Iris pigment epithelial cell (primary cell): ENCODE data around the gene EMSY.

Experiments
- DNase-seq: peaks from one replicate; pipeline ENCODE4 v3.0.0-alpha.2; 2011; ENCODE audit warnings: low read depth

Gene EMSY

DNA sequence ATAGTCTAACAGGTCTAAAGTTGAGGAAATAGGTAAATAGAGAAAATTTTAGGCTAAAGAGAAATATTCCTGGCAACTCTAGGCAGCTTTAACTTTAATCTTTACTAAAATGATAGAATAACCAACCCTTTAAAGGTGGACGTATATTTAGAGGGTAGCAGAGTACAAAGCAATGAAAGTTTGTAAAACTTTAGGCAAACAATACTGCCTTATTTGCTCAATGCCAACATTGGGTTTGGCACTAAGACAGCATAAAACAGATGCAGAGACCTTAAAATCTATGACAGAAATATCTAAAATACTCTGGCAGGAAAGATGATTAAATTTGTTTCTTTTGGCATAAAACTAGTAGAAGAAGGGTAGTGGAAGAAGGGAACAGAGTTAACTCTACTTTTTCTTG, 70.7 kb downstream of the EMSY start:
- DNase-seq = no peak

DNA sequence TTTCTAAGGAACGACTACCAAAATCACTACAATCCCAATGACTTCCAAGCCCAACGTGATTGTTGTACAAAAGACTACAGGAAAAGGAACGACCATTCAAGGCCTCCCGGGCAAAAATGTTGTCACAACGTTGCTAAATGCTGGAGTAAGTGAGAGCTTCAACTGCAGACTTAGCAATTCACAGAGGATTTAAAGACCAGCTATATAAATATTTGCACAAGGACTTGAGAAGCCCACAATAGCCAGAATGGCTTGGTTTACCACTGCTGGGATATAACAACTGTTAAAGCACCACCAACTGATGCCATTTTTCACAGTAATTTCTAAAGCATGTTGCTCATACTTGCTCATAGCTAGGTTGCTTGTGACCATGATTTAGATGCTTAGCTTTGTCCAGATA, 78.3 kb downstream of the EMSY start:
- no peak for DNase-seq

DNA sequence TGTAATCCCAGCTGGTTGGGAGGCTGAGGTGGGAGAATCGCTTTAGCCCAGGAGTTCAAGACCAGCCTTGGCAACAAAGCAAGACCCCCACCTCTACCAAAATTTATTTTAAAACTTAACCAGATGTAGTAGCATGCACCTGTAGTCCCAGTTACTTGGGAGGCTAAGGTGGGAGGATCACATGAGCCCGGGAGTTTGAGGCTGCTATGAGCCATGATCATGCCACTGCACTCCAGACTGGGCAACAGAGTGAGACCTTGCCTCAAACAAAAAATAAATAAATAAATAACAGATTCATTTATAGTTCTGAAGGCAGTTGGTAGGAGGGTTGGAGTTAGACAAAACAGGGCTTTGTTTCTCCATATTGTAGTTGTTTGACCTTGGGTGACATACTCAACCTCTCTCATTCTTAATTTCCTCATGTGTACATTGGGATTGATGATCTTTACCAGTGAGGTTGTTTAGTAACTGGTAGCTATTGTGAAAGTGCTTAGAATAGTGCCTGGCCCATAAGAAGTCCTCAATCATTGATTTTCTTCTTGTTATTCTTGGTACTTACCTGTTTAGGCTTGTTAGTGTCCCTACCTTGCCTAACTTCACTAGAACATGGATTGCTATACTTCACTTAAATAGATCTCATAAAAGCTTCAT, 79.1 kb downstream of the EMSY start:
- DNase-seq = no peak

DNA sequence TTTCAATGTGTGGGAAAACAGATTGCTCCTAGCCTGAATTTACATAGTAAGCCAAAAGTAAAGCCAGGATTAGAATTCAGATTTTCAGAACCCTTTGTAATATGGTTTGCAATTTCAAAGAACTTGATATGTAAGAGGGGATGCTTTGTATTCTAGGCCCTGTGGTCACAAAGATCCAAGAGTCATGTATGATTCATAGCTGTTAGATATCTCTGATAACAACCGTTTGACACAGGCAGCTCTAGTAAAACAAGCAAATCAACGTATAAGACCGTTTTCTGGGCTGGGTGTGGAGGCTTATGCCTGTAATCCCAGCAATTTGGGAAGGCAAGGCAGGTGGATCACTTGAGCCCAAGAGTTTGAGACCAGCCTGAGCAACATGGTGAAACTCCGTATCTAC, 79.6 kb downstream of the EMSY start:
- DNase-seq = peak; percentile 59

DNA sequence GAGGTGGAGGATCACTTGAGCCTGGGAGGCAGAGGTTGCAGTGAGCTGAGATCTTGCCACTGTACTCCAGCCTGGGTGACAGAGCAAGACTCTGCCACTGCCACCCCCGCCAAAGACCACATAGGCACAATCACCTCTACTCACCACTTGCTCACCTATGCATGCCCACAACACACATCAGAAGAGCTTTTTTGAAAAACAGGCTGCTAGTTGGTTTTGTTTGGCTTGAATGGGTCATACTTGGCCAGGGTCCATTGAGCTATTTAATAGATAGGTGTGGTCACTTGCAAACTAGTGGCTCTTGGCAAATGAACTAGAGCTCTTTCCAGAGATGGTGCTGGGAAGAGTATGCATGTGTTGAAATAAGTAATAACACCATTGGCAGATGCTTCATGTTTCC, 80.1 kb downstream of the EMSY start:
- DNase-seq = peak; percentile 28

DNA sequence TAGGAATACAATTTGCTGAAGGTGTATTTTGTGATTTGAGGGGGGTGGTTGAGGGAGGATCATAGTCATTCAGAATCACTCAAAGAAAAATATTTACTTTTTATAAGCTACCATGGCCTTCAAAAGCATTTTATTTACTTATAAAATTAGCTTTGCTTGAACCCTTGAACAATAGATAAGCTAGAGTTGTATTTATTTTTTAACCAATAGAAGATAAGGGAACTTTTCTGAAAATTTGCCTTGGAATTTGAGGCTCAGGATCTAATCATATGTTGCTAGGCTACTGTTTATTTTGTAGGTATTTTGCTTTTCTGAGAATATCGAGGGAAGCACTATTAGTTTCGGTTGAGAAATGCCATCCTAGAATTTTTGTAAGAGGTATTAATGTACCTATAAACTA, 82.1 kb downstream of the EMSY start:
- no peak for DNase-seq

DNA sequence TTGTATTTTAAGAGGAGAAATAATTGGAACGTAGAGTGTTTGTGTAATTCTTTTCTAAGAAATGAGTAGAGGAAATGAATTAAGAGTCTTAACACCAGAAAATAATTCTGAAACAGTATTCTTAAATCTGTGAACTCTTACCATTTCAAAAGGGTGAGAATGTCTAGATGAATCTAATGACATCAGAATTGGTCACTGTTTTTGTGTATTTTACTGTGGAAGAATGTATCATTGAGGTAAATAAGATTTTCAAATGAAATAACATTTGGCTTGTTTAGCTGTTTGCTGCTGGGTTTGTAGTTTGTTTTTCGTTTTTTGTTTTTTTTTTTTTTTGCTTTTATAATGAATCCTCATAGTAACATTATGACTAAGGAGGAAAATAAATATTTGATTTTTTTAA, 97.6 kb downstream of the EMSY start:
- no peak for DNase-seq

DNA sequence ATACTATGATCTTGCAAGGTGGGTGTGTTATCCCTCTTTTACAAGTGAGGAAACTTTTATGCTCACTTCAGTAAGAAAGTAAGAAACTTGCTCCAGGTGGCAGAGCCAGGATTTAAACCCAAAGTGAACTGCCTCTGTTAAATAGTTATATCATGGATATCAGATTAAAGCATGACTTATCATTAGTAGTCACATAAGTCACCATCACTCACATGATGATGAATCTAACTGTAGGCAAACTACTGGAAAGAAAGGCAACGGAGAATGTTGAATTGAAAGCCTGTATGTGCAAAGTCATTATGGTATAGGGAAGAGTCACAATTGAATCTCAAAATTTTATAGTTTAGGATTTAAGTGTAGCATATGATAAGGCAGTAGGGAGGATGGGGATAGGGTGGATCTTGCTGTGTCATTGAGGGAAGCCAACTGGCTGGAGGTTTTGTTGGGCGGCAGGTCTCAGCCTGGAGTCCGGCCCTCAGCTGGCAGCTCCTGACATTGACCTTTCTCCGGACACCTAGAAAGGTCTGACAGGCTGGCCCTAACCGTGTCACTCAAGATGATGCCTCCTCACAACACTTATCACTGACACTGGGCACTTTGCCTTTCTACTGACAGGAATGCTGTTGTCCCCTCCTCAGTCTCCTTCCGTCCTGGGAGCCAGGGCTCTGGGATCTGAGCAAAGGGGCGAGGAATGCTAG, 98.3 kb downstream of the EMSY start:
- DNase-seq = no peak

DNA sequence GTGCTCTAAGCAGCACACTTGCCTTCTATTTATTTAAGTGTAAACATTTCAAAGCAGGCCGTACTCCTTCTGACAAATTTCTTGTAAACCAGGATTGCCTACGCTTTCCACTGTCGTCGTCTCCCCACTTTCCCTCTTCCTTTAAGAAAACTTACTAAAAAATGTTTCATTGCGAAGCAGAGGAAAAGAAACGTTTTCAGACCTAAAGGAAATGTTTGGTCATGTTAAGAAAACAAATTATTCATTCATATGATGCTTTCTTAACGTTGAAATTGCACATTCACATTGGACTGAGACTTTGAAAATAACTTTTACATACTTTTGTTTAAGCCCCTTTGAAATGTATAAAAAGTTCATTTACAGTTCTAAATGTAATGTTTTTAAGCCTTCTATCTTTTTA, 106.0 kb downstream of the EMSY start:
- no peak for DNase-seq

DNA sequence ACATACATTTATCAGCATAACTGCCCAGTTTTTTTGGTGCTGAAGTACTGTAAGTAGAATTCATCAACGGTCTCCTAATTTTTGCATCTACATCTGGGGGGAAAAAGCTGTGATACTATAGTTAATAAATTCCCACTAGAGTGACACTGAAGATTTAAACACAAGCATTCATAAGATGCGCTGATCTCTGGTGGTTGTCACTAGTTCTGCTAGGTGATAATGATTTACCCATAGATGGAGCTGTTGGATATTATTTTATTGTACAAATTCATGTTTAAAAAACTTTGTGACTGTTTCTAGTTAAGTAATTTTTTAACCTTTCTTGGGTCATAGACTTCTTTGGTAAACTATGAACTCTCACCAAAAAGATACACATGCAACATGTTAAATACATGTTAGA, 106.6 kb downstream of the EMSY start:
- DNase-seq = no peak

DNA sequence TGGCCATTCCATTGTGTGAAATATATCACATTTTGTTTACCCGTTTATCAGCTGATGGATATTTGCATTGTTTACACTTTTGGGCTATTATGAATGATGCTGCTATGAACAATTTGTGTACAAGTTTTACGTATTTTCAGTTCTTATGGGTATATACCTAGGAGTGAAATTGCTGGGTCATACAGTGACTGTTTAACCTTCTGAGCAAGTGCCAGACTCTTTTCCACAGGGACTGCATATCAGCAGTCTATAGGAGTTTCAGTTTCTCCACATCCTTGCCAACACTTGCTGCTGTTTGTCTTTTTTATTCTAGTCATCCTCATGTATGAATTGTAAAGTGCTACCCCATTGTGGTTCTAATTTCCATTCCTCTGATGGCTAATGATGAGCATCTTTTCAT, 108.2 kb downstream of the EMSY start:
- DNase-seq = no peak

DNA sequence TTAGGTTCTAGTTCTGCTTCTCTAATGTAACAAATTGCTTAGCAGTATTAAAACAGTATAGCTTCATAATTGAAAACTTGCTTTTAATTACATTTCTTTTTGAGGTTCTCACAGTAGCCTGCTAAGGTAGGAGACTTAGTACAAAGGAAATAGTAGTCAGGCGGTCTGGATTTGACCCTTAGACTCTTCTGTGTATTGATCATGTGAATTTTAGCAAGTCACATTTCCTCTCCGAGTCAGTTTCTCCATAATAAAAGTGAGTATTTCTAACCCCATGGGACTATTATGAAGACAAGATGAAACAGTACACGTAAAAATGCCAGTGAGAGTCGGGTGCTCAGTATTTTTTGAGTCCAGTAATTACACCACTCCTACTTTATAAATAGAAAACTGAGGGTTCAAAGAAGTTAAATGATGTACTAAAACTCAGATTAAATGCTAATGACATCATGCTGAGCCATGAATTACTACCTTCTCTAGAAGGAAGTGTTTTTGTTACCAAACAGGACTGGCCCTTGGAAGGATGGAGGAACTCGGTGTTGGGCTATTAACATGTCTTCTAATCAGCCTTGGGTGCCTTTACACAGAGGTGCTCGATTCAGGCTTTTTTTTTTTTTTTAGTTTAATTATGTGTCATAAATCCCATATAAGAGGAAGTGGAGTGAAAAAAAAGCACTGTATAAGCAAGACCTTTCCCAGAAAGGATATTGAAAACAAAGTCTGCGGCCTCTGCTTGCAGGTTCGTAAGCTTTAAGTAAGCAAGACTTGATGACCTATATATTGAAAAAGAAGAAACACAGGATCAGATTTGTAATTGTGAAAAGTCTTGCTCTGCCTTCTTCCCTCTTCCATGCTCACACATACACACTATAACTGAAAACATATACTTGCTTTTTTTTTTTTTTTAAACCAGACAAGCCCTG, 109.0 kb downstream of the EMSY start:
- no peak for DNase-seq

DNA sequence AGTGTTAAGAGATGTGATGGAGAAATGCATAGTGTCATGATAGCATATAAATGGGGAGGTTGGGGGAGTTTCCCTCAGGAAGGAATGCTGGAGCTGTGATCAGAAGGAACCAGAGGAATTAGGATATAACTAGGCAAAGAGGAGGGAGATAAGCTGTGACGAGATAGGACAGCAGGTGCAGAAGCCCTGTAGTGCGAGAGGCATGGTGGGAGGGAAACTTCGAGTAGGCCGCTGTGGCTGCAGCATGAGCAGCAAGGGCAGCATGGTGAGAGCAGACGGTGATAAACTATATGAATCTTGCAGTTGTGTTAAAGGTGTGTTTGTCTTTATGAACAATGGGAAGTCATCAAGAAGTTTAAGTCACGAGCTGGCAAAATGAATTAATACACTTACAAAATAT, 109.9 kb downstream of the EMSY start:
- no peak for DNase-seq

DNA sequence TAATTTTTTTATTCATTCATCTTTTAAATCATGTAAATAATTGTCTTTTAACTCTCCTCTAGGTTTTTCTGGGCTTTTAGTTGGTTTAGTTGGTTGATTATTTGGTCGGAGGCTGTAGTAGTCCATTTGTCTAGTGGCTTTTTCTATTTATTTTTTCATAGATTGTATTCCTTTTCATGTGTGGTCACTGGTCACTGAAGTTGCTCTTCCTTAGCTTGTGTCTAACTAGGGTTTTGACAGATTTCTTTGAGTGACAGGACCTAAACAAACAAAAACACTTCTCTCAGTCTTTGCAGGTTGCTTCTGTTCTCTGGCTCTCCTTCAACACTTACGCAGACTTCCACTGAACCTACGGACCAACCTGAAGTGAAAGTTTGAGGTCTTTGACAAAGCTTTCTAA, 112.6 kb downstream of the EMSY start:
- DNase-seq = no peak

DNA sequence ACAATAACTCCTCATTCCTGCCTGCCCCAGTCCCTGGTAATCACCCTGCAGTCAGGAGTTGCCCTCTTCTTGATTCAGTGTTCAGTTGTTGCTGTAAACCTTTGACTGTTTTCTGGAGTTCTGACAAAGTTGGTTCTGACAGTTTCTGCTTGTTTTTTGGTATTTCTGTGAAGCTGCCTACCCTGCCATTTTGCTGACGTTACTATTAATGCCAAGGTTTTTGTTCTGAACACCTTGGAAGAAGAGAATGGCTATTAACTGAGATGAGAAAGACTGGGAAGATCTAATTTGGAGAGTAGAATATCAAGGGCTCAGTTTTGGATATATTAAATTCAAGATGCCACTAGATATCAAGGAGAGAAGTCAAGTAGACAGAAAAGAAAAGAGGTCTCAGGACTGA, 113.7 kb downstream of the EMSY start:
- no peak for DNase-seq

DNA sequence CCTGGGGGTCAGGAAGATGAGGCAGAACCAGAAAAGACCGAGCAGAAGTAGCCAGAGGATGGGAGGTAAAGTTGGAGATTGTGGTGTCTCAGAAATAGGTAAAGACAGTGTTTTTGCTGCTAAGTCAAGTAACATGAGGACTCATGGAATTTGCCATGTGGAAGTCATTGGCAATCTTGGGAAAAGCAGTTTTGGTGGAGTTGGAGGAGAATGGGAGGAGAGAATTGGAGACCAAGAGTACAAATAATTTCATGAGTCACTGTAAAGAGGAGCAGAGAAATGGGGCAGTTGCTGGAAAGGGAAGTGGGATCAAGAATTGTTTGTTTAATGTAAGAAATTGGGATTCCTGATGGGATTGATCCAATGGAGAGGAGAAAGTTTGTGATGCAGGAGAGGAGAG, 114.1 kb downstream of the EMSY start:
- no peak for DNase-seq

DNA sequence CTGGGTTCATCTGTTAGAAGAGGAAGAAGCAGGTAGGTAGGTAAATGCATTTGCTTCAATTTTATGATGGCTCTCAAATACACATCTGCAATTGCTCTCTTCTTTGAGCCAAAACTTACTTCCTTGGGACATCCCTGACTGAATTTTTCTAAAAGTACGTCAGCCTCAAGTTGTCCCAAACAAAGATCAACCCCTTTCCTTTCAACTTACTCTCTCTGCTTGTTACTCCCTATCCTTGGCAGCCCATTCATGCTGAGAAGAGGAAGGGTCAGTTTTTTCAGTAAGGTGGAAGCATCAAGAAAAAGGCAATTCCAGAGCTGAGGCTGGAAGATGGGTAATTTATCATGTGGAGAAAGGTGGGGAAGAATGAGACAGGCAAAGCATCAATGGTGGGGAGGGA, 114.5 kb downstream of the EMSY start:
- no peak for DNase-seq

DNA sequence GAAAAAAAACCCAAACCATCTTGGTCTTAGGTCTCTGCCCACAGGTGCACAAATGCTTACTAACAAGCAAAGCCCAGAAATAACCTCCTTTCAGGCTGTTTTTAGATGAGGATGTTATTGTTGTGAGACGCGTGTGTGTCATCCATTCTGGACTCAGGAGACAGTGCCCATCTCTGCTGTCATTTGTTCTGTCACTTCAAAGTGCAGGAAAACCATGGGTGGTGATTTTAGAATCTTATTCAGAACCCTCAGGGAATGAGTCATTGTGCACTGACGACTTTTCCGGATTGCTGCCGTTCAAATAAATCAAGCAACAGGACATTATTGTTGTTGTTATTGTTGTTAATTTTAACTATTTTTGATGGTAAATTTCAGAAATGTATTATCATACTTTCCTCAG, 115.4 kb downstream of the EMSY start:
- no peak for DNase-seq

DNA sequence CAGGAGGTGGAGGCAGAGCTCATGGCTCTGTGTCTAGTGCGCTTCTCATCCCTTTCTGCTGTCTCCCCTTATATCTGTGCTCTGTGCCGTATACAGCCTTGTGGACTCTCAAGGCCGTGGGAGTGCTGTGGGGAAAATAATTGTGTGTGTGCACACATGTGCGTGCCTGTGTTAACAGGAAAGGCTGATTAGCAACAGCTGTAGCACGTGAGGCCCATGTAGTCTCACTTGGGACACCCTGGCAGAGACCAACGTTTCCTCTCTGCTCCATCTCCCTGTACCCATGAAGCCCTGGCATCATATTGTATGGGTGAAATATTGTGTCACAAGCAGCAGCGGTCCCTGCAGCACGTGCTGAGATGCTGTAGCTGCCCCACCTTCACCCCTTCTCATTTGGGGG, 116.4 kb downstream of the EMSY start:
- no peak for DNase-seq

DNA sequence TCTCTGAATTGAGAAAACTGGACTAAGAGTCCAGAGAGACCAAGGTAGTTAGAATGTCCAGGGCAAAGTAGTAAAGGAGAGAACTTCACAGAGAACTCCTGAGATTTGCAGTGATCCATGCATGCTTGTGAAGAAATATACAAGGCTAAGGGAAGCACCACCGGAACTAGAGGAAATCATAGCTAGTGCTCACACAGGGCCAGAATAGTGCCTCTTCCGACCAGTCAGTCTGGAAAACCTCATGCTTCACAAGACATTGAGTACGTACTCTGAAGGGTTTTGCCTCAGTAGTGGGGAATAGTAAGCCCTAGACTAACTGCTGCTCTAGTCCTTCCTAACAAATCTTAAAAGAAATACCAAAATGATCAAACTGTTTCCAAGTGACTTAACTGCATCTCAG, 117.7 kb downstream of the EMSY start:
- DNase-seq = no peak

DNA sequence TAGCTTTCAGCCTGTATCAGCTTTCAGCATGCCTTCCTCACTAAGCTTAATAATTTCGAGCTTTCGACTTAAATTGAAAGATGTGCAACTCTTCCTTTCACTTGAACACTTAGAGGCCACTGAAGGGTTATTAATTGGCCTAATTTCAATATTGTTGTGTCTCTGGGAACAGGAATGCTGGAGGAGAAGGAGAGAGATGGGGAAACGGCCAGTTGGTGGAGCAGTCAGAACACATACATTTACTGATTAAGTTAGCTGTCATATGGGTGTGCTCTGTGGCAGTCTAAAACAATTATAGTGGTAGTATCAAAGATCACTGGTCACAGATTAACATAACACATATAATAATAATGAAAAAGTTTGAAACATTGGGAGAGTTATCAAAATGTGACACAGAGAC, 119.5 kb downstream of the EMSY start:
- DNase-seq = no peak

DNA sequence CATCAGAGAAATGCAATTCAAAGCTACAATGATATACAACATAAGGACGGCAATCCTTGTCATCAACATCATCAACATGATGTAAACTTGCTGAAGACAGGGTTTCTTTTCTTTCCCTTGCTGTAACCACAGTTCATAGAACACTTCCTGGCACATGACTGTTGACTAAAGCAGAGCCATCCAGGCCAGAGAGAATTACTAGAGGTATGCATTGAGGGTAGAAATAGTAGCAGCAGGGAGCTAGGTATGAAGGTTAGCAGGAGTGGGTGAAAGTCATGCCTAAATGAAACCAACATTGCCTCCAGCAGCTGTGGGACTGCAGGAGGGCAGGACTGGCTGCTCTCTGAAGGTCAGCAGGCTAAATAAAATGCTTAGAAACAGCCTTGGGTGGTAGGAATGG, 122.0 kb downstream of the EMSY start:
- DNase-seq = no peak

DNA sequence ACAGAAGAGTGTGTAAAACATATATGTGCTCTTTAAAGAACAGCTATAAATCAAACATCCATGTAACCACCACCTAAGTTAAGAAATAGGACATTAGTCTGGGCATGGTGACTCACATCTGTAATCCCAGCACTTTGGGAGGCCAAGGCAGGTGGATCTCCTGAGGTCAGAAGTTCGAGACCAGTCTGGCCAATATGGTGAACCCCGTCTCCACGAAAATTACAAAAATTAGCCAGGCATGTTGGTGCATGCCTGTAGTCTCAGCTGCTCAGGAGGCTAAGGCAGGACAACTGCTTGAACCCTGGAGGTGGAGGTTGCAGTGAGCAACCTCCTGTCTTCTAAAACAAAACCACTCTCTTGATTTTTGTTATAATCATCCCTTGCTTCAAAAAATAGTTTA, 122.4 kb downstream of the EMSY start:
- no peak for DNase-seq
